OCI-LY3 (cell line): Measurements from ENCODE around the gene HOXC5.

Source experiments
- CTCF ChIP-seq: fragments of 200-600, 300-600 bp; sonication (generic); IDR thresholded peaks from 2 replicates; pipeline ENCODE4 v1.5.1; 2014; ENCODE audit warnings: antibody characterized with exemption, low read length, low read depth
- EZH2phosphoT487 ChIP-seq: fragments of 200-600 bp; shearing (Covaris generic); IDR thresholded peaks from 2 replicates; pipeline ENCODE4 v1.6.1; 2018; ENCODE audit warnings: antibody characterized with exemption, mixed run types, low read depth

DNA sequence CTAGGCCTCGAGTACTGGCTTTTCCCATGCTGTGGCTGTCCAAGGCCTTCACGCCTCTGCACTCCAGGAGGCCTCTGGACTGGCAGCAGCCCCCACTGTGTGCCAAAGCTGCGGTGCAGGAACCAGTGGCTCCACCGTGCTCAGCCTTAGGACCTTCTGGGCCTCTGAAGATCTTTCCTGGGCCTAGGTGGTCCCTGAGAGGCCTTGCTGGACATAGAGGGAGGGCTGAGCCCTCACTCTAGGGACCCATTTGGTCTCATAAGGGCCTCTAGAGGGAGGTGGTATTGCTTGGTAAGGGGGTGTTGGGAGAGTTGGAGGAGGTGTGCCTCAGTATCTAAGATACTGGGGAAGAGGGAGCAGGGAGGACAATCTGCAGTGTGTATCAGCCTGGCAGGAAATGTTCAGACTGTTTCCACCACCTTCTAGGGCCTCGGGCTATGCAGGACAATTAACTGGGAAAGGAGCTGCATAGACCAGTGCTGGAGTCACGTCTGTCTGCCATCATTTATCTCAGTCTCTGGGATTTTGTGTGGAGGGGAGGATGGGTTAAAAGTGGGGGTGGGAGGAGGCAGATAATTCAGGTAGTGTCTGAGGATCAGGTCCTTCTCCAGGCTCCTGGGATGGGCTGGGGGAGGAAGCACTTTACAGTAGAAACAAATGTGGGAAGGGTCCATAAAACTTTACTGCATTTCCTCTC lies 2.9 kb downstream of the HOXC5 start:
- TF ChIP-seq CTCF (no peak), EZH2phosphoT487 (no peak)
